Neural crest cell (in vitro differentiated cells): ENCODE results near the gene CD180. TPM values are rescaled to one million over a fixed set of nuclear protein-coding genes. Genes with fewer than 3 reads are reported as not detected.

ENCODE experiments used
- DNase-seq: peaks from one replicate; pipeline ENCODE4 v3.0.0; 2021; ENCODE audit warnings: low read depth, mixed read lengths, low spot score
- H3K27ac Mint-ChIP-seq: one replicate; pipeline ENCODE4 v1.8.0; 2021; ENCODE audit warnings: mild to moderate bottlenecking, mixed read lengths; ENCODE audit not compliant: unreplicated experiment
- H3K27me3 Mint-ChIP-seq: 2 replicates; pipeline ENCODE4 v1.8.0; 2021; ENCODE audit warnings: low read depth, mild to moderate bottlenecking, mixed read lengths
- H3K36me3 Mint-ChIP-seq: 2 replicates; pipeline ENCODE4 v1.8.0; 2021; ENCODE audit warnings: low read depth, mild to moderate bottlenecking, mixed read lengths
- H3K4me1 Mint-ChIP-seq: 2 replicates; pipeline ENCODE4 v1.8.0; 2021; ENCODE audit warnings: mixed read lengths
- H3K4me3 Mint-ChIP-seq: one replicate; pipeline ENCODE4 v1.8.0; 2021; ENCODE audit warnings: mild to moderate bottlenecking, mixed read lengths
- H3K9me3 Mint-ChIP-seq: 2 replicates; pipeline ENCODE4 v1.8.0; 2021; ENCODE audit warnings: mixed read lengths
- total RNA-seq: library from RNA; stranded (reverse); gene quantifications from 2 replicates; pipeline ENCODE4 v1.2.1, GENCODE V29; 2021
- TF ChIP-seq, protein P1 (sequence below): fragments of 200-600 bp; sonication (generic); conservative IDR thresholded peaks from 2 replicates; pipeline ENCODE4 v1.5.0; 2021; ENCODE audit warnings: antibody characterized with exemption, mild to moderate bottlenecking

The CD180 gene
- total RNA-seq, 1 donor from 2014 or later = not detected

DNA sequence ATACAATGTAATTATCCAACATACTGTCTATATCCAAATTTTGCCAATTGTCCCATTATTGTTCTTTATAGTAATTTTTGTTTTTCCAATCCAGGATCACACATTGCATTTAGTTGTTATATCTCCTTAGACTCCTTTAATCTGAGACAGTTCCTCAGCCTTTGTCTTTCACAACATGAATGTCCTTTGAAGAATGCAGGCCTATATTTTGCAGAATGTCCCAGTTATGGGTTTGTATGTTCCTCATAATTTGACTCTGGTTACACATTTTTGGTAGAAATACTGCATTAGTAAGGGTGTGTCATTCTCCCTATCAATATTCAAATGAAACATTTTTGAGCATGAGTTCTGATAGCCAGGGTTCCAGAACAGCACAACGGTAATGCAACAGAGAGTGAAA is 6.7 kb downstream of the CD180 start:
- H3K27me3 Mint-ChIP-seq = no peaks in the 10 kb centered on the region
- no peak overlapping the region for H3K4me3 Mint-ChIP-seq
- H3K27ac Mint-ChIP-seq = no peak overlapping the region
- peaks cover 3% of the 10 kb centered on the region for H3K36me3 Mint-ChIP-seq
- H3K9me3 Mint-ChIP-seq = peaks cover 2% of the 10 kb centered on the region
- peaks cover 11% of the 10 kb centered on the region for H3K4me1 Mint-ChIP-seq
- no peak for DNase-seq
- TF ChIP-seq, protein P1, sequence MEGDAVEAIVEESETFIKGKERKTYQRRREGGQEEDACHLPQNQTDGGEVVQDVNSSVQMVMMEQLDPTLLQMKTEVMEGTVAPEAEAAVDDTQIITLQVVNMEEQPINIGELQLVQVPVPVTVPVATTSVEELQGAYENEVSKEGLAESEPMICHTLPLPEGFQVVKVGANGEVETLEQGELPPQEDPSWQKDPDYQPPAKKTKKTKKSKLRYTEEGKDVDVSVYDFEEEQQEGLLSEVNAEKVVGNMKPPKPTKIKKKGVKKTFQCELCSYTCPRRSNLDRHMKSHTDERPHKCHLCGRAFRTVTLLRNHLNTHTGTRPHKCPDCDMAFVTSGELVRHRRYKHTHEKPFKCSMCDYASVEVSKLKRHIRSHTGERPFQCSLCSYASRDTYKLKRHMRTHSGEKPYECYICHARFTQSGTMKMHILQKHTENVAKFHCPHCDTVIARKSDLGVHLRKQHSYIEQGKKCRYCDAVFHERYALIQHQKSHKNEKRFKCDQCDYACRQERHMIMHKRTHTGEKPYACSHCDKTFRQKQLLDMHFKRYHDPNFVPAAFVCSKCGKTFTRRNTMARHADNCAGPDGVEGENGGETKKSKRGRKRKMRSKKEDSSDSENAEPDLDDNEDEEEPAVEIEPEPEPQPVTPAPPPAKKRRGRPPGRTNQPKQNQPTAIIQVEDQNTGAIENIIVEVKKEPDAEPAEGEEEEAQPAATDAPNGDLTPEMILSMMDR = no peak

GRCh38 chr5:67189079-67189354 is 7.6 kb downstream of the CD180 start:
- no peak overlapping the region for H3K27ac Mint-ChIP-seq
- no peak overlapping the region for H3K4me3 Mint-ChIP-seq
- no peaks in the 10 kb centered on the region for H3K27me3 Mint-ChIP-seq
- no peak for DNase-seq
- peaks cover 11% of the 10 kb centered on the region for H3K4me1 Mint-ChIP-seq
- peaks cover 3% of the 10 kb centered on the region for H3K36me3 Mint-ChIP-seq
- TF ChIP-seq, protein P1 = no peak
- peaks cover 2% of the 10 kb centered on the region for H3K9me3 Mint-ChIP-seq

GRCh38 chr5:67188274-67189078 is 8.1 kb downstream of the CD180 start:
- TF ChIP-seq, protein P1 = no peak
- Mint-ChIP-seq H3K9me3 (peaks cover 2% of the 10 kb centered on the region), H3K27me3 (no peaks in the 10 kb centered on the region)

DNA sequence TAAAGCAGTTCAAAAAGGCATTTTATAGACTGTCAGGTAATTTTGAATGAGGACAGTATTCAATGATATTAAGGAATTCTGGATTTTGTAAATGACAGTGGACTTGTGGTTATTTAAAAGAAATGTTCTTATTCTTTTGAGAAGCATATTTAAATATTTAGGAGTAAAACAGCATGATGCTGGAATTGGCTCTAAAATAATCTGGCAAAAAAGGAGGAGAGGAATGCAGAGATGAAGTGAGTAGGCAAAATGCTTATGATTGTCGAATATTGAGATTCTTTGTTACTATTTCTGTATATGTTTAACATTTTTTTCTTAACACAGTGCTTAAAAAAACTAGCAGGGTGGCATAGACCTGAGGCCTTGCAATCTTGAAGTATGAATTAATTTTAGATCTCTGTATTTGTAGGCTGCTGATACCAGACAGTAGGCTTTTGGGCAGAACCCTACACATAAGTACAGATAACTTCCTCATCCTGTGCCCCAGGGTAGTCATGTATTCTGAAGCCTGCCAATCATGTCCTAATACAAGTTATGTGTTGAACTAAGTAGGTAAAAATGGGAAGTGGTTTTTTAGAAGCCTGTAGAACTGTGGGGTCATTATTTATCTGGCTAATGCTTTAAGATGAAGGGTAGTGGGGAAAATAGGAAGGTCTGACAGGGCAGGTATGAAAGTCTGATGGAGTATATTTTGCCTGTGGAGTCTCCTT is 9.4 kb downstream of the CD180 start:
- Mint-ChIP-seq H3K27ac (no peak overlapping the region), H3K27me3 (no peaks in the 10 kb centered on the region), H3K36me3 (no peaks in the 10 kb centered on the region), H3K9me3 (no peaks in the 10 kb centered on the region), H3K4me3 (no peak overlapping the region), H3K4me1 (peaks cover 22% of the 10 kb centered on the region)
- no peak for DNase-seq
- TF ChIP-seq, protein P1 = no peak

More at GRCh38 chr5:67188274-67189078, 8.1 kb downstream of the CD180 start:
- H3K36me3 Mint-ChIP-seq = peaks cover 3% of the 10 kb centered on the region
- peaks cover 11% of the 10 kb centered on the region for H3K4me1 Mint-ChIP-seq
- H3K4me3 Mint-ChIP-seq = no peak overlapping the region
- no peak overlapping the region for H3K27ac Mint-ChIP-seq
- no peak for DNase-seq

DNA sequence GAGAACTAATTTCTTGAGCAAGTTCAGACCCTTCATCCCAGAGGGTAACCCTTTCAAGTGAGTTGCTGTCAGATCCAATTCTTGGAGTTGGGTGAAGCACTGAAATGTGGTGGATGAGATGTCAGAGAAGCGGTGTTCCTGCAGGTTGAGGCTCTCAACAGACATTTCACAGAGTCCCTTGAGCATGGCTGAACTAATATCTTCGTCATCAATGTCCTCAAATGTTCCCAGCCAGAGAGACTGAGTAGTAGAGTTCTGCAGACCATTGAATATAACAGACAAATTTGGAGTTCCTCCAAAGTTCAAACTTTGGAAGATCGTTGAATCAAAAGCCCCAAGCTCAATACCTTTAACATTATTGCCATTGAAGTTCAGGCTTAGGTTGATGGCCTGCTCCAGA is 12.7 kb downstream of the CD180 start:
- no peaks in the 10 kb centered on the region for H3K27me3 Mint-ChIP-seq
- H3K36me3 Mint-ChIP-seq = no peaks in the 10 kb centered on the region
- no peaks in the 10 kb centered on the region for H3K9me3 Mint-ChIP-seq
- TF ChIP-seq, protein P1 = no peak
- no peak for DNase-seq
- H3K27ac Mint-ChIP-seq = no peak overlapping the region
- H3K4me3 Mint-ChIP-seq = no peak overlapping the region
- H3K4me1 Mint-ChIP-seq = peaks cover 30% of the 10 kb centered on the region
